CD4-positive, alpha-beta T cell treated with Interleukin-4 for 1 hour (primary cell): ENCODE measurements around the gene PIGU.
"Not testable (repeated sequence)": the region's sequence is repeated elsewhere in the genome, so short reads cannot be mapped to it uniquely, and the experiment has no call there.

Experiments
- DNase-seq, 2 donors: peaks; one replicate each; pipeline ENCODE4 v3.0.0-alpha.2; 2020 to 2022

Gene PIGU

GRCh38 chr20:34706912-34707784 is 30.3 kb upstream of the PIGU start:
- no peak for DNase-seq

- no peak for DNase-seq
Observed at GRCh38 chr20:34706302-34706875, 29.5 kb upstream of the PIGU start.

GRCh38 chr20:34705397-34706301 is 28.8 kb upstream of the PIGU start:
- DNase-seq = peak in 1 of 2 donors; percentile 34

GRCh38 chr20:34705008-34705396 is 28.1 kb upstream of the PIGU start:
- DNase-seq = no peak

- peak; percentile 93 to 94 for DNase-seq
Observed at GRCh38 chr20:34704177-34705007, 27.5 kb upstream of the PIGU start, which contains the start of gene TP53INP2. TSS of gene TP53INP2 (plus strand) at chr20:34704344. CDS start at chr20:34708740, 4,396 bp downstream.

- DNase-seq = no peak
Observed at GRCh38 chr20:34703424-34704176, 26.7 kb upstream of the PIGU start.

GRCh38 chr20:34703061-34703423 is 26.1 kb upstream of the PIGU start:
- DNase-seq = no peak

- DNase-seq = no peak
Observed at GRCh38 chr20:34701405-34702085, 24.7 kb upstream of the PIGU start.

- no peak for DNase-seq
Observed at GRCh38 chr20:34693414-34693813, 16.5 kb upstream of the PIGU start.

GRCh38 chr20:34691838-34692237 is 14.9 kb upstream of the PIGU start:
- DNase-seq = no peak

- DNase-seq = no peak
Observed at GRCh38 chr20:34689486-34689885, 12.6 kb upstream of the PIGU start.

- no peak for DNase-seq
Observed at GRCh38 chr20:34683667-34684066, 6.8 kb upstream of the PIGU start.

- no peak for DNase-seq
Observed at GRCh38 chr20:34680586-34681175, 3.8 kb upstream of the PIGU start.

GRCh38 chr20:34675993-34676641 is 775 bp downstream of the PIGU start:
- no peak for DNase-seq

GRCh38 chr20:34675561-34675960 is 1.3 kb downstream of the PIGU start:
- no peak for DNase-seq

- DNase-seq = no peak
Observed at GRCh38 chr20:34673412-34673811, 3.5 kb downstream of the PIGU start.

- DNase-seq = no peak
Observed at GRCh38 chr20:34669094-34669493, 7.8 kb downstream of the PIGU start.

GRCh38 chr20:34664751-34665150 is 12.1 kb downstream of the PIGU start:
- DNase-seq = not testable (repeated sequence)

- DNase-seq = no peak
Observed at GRCh38 chr20:34663213-34663943, 13.5 kb downstream of the PIGU start.
